Posterior cingulate gyrus (tissue), 11 donors: Measurements from ENCODE around the gene PROM1.

Experiments
- DNase-seq, 10 donors: peaks; one replicate each; pipeline versions ENCODE4 v3.0.0 to v3.0.0-alpha.2; 2020 to 2021; ENCODE audit warnings: mixed read lengths in 3 of 10
- intact Hi-C: fragments of 100-400 bp; cut with DNase I; formaldehyde crosslinking; loops from one replicate; pipeline ENCODE4 v1.15.1; 2023

The PROM1 gene

GRCh38 chr4:15921592-15921932 lies 162.3 kb downstream of the PROM1 start:
- intact Hi-C loops: no loop called here
- no peak for DNase-seq

DNA sequence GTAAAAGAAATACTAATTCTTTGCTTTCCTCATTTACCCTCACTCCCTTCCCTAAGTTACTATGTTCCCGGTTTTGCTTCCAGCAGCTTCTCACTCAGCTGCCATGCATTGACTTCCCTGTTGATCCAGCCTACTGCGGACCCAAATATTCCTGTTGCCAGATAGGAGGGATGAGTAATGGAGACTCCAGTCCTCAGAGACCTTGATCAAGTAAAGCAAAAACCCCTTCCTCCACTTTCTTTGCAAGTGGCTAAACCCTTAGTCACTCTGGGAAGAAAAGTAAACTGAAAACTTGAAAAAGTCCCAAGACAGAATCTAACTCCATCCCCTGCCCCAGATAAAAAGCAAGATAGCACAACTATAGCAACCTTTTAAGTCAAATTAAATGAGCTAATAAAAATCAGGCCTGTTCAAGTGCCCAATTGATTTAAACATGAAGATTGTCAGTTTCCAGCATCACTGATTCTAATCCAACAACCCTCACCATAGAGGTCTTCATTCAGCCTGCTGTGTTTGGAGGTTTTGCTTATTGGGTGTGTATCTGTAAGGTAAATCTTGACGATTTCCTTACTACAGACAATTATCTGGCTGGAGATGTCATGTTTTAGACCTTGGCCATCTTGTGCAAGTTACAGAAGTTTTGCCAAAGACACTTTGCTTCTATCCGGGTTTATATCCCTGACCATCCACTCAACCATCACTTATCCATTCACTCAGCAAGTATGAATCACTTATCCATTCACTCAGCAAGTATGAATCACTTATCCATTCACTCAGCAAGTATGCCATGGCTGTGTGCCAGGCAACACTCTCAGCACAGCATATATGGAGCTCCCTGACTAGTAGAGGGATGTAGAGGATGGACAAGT lies 162.9 kb downstream of the PROM1 start:
- DNase-seq: peak in 7 of 10 donors; percentile 19 to 92 (median 52)
- intact Hi-C loops: no loop called here

DNA sequence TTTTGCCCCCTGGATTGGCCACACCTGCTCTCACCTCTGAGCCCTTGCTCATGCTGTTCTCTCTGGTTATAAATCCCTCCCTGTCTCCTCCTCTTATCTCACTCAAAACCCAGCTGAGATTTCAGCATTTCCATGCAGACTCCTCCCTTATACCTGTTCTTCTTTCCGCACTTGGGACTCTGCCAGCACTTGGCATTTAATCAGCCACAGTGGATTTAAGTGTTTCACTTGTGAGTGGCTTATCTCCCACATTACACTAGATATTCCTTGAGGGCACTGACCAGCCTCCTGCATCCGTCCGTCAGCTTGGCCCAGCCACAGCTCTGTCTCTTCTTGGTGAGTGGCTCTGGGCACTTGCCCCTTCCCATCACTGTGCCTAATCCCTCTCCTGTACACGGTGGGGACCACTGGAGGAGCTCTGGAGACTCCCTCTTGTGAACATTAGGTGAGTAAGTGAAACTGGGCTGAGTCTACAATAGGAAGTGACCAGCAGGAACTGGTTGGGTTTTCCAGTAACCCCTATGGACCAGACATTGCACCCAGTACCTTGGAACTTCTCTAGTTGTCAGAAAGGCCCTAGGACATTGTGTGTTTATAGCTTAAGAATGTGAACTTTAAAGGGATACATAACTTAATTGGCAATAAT lies 165.2 kb downstream of the PROM1 start:
- DNase-seq: no peak

More for the DNA sequence above, 165.2 kb downstream of the PROM1 start:
- intact Hi-C loops: no loop called here
